MM.1S (cell line): ENCODE data around the gene PLCB4.

Source experiments
- CTCF ChIP-seq: fragments of 300-600 bp; sonication (generic); IDR thresholded peaks from 2 replicates; pipeline ENCODE4 v1.5.1; 2016; ENCODE audit warnings: antibody characterized with exemption, low read length, mixed read lengths
- EZH2 ChIP-seq: fragments of 300-600 bp; sonication (generic); optimal IDR thresholded peaks from 2 replicates; pipeline ENCODE3; 2017; ENCODE audit warnings: low read depth, mild to moderate bottlenecking, antibody characterized with exemption, low read length, mixed read lengths

DNA sequence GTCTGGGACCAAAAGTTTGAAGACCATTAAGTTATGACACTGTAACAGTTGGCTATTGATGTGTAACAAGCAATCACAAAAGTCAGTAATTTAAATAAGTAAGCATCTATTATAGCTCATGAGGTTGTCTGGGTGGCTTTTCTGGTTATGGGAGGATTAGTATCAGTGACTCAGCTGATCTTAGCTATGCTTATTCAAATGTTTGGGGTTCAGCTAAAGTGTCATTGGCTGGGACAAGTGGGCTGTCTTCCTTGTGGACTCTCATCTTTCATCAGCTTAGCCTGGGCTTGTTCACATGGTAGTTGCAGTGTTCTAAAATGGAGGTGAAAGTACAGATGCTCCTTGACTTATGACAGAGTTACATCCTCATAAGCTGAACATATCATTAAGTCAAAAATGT lies 370.9 kb downstream of the PLCB4 start:
- no peak for TF ChIP-seq CTCF
- TF ChIP-seq EZH2, result no peak
